Activated T-cell treated with anti-CD3 and anti-CD28 coated beads for 4 hours (primary cell): ENCODE results near the gene CERS1.
"Not testable (repeated sequence)": the region's sequence is repeated elsewhere in the genome, so short reads cannot be mapped to it uniquely, and the experiment has no call there.

Source experiments
- DNase-seq: peaks from one replicate; pipeline ENCODE4 v3.0.0-alpha.2; 2020

CERS1 gene

DNA sequence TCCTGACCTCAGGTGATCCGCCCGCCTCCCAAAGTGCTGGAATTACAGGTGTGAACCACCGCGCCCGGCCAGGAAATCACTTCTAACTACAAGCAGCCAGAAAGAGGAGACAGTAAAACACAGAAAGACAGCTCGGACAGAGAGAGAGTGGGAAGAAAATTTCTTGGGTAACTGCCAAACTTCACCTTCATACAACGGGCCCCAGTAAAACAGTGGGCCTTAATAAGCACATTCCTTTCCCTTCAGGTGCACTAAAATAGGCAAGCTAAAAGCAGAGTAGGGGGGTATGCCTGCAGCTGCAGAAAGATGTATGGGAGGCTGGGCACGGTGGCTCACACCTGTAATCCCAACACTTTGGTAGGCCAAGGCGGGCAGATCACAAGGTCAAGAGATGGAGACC, 21.6 kb upstream of the CERS1 start:
- DNase-seq = not testable (repeated sequence)

GRCh38 chr19:18915639-18916038, 19.7 kb upstream of the CERS1 start:
- DNase-seq = no peak

GRCh38 chr19:18913466-18913865, 17.5 kb upstream of the CERS1 start:
- no peak for DNase-seq

- no peak for DNase-seq
Observed at GRCh38 chr19:18912933-18913332, 17.0 kb upstream of the CERS1 start.

- no peak for DNase-seq
Observed at GRCh38 chr19:18910801-18911436, 15.0 kb upstream of the CERS1 start.

GRCh38 chr19:18910010-18910409, 14.1 kb upstream of the CERS1 start:
- DNase-seq = no peak

DNA sequence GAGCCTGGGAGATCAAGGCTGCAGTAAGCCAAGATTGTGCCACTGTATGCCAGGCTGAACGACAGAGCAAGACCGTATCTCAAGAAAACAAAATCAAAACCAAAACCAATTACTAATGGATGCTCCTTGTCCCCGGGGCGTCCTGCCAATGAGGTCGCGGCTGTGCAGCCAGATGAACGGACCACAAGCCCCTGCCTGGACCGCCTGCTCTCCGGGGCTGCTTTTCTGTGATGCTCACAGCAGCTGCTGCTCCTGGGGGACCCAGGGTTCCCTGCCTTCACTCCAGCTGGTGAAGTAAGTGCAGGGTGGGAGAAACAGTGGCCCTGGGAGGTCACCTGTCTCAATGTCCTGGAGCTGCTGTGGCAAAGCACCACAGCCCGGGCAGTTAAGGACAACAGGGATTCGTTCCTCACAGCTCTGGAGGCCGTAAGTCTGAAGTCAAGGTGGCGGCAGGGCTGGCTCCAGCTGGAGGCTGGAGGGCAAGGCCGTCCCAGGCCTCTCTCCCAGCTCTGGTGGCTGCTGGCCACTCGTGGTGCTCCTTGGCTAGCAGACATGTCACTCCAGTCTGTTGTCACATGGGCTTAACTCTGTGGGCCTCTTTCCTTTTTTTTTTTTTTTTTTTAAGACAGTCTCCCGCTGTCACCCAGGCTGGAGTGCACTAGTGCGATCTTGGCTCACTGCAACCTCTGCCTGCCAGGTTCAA, 13.1 kb upstream of the CERS1 start:
- no peak for DNase-seq

DNA sequence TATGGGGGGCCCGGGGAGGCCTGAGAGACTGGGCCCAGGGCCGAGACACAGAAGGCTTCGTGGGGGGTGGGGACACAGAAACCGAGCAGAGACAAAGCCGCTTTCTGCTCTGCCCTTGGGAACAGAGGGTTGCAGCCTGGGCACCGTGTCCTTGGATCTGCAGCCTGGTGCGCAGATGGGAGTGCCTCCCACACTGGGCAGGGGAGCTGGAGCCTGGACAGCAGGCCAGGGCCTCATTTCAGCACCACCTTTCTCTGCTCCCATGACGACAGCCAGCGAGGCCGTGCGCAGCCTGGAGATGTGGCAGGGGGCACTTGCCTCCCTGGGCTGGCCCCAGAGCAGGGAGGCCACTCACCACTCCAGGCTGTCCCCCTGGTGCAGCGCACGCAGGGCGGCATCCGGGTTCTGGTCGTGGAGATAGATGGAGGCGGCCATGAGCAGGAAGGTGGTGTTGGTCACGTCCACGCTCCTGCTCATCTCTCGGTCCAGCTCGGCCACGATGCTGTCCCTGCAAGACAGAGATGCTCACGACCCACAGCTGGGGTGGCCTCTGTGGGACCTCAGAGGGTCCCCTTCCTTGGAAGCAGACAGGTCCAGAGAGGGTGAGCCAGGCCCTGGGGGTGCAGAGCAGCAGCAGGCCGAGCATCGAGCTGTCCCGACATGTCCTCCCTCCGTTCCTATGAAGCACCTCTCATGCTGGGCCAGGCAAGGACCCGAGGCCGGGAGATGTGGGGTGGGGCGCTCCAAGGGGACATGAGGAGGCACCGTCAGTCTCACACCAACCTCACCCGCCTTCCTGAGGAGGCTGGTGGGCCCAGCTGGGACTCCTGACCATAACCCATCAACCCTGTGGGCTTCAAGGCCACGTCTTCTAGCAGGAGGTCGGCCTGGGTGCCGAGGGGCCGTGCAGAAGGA, 10.9 kb upstream of the CERS1 start:
- no peak for DNase-seq

DNA sequence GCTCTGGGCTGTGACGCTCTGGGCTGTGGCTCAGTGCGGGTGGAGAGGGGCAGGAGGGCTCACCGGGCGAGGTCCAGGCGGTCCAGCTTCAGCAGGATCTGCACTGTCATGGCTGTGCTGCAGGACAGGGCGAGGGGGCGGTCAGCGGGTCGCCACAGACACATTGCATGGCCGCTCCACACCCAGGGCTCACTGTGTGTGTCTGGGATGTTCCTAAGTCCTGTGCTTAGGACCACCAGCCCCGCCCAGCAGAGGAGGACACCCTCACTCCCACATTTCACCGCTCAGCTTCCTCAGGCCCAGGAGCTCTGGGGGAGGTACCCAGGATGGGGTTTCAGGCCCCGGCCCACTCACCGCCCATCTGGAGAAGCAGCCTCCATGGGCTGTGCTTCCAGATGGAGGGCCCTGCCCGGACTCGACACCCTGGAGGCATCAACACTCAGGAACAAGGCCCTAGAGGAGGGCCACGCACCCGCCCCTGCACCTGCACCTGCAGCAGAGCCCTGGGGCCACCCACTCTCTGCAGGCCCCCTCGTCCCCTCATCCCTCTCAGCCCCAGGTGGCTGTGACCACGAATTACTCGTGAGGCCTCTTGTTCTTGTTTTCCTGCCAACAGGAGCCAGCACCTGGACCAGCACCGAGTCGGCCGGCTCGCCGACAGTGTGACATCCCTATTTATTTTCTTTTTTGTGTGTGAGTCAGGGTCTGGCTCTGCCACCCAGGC, 9.7 kb upstream of the CERS1 start:
- DNase-seq = no peak

GRCh38 chr19:18905058-18905456, 9.1 kb upstream of the CERS1 start:
- DNase-seq = no peak

DNA sequence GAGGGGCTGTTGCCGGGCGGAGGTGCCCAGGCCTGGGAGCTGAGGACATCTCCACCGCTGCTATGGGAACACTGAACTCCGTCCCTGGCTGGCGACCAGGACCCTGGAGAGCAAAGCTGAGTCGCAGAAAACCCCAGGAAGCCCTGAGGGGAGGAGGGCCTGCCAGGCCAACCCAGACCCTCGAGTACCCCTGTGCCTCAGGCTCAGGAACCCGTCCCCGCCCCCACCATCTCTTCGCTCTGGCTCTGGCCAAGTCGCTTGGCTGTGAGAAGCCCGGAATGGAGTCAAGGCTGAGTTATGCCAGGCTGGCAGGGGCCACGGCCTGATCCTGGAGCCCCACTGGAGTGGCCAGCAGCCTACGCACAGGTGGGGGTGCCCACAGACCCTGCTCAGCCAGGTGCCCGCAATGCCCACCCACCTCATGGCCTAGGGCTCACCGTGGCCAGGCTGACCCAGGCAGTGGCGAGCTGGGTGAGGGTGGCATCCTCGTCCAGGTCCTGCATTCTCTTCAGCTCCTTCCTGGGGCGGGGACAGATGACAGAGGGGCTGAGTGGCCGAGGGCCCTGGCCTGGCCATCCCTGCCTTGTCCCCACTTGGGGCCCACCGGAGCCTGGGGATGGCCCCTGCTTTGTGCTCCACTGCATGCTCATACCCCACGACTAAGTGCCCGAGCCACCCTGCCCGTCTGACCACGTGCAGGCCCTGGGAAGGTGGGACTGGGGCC, 8.5 kb upstream of the CERS1 start:
- DNase-seq = no peak

- no peak for DNase-seq
Observed at GRCh38 chr19:18903156-18904037, 7.4 kb upstream of the CERS1 start.

DNA sequence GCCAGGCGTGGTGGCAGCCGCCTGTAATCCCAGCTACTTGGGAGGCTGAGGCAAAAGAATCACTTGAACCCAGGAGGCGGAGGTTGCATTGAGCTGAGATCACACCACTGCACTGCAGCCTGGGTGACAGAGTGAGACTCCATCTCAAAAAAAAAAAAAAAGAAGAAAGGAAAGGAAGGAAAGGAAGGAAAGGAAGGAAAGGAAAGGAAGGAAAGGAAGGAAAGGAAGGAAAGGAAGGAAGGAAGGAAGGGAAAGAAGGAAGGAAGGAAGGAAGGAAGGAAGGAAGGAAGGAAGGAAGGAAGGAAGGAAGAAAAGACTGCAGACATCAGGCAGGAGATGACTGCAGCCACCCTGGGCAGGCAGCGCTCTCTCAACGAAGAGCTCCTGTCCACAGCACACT, 6.6 kb upstream of the CERS1 start:
- DNase-seq = not testable (repeated sequence)

DNA sequence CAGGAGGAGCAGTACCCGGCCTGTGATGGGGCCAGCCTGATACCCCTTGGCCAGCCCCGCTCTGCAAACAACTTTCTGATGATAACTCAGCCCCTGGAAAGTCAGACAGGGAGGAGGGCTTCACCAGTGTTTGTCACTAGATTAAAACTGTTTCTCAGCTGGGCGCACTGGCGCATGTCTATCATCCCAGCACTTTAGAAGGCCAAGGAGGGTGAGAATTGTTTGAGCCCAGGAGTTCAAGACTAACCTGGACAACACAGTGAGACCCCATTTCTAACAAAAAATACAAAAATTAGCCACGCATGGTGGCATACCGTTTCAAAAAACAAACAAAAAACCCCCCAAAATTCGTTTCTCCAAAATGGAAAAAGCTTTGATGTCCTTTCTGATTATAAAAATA, 5.5 kb upstream of the CERS1 start:
- DNase-seq = no peak

DNA sequence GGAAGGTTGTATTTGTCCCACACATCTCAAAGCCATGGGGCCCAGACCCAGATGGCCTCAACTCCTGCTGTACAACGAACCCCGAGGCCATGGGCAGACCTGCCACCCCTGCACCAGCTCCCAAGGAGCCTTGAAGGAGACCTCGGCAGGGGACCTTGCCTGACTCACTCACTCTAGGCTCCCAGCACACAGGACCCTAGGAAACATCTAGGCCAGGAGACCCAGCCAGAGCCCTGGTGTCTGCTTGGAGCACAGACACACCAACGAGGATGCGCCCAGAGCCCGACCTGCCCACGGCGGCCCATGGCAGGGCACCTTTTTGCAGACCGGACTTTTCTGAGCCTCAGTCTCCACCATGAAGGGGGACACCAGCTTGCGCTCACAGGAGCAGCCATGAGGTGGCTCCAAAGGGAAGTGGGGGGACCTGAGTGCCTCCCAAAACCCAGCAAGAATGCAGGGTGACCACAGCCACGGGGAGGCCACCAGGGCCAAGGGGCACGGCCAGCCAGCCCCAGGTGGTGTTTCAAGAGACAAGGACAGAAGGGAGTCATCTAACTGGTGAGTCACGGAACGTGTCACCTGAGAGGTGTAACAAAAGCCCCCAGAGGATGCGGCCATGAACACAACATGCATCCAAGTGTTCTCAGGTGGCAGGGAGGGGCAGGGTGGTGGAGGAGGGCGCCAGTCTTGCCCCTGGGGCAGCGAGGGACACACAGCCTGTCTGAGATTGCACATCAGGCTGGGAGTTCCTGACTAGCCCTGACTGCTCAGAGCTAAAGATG, 4.9 kb upstream of the CERS1 start:
- DNase-seq = no peak

DNA sequence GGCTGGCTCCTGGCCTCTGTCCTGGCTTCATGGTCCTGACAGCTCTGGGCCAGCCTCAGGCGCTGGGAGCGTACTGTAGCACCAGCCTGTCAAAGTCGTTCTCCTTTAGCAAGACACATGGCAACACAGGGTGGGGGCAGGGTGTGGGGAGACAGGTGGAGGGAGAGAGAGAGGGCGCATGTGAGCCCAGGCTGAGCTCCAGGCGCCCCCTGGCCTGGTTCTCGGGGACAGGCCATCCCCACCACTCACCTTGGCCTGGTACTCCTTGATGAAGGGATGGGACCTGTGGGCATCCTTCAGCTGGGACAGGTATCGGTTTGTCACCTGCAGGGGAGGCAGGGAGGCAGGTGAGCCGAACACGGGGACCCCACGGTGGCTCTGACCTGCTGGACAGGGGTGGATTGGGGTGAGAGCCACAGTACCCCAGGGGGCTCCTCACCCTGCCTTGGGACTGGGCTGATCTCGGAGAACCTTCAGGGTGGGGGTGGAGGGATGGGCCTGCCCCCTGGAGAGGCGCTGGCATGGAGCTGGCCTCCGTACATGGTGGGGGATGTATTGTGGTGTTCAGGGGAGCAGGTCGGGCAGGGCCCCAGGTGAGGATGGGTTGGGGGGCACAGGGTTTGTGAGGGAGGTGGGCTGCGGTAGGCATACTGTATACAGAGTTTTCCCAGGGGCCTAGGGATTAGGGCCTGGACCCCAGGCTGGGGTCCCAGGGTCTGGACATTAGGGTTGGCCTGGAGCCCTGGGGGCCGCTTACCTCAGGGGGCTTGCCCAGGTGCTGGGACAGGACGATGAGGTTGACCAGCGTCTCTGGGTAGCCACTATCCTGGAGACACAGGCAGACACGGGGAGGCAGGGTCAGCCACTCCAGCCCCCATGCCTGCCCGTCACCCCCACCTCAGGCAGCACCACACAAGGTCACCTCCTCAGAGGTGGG, 3.9 kb upstream of the CERS1 start:
- DNase-seq = no peak

- no peak for DNase-seq
Observed at GRCh38 chr19:18898607-18899408, 2.9 kb upstream of the CERS1 start.

DNA sequence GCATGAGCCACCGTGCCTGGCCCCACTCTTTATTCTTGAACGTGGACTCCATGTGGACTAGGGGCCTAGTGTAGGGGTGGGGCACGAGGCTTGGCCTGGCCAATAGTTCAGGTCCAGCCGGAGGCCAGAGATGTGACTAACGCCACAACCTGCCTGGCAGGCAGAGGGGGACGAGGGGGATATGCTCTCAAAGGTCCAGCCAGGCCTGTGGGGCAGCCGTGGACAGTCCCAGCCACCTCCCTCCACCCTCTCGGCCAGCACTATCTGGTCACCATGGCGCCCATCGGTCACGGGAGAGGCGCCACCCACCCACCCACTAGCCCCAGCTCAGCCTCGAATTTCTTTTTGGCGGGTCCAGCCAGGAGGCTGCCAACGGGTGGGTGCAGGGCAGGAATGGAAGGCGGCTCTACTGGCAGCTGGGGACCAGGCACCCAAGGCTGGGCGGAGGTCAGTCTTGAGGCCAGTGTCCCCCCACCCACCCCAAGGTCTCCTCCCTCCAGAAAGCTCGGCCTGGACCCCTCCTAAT, 2.2 kb upstream of the CERS1 start:
- no peak for DNase-seq
